NCI-H2227 (cell line): ENCODE data around the gene CNTNAP2.
"Not testable (repeated sequence)": the region's sequence is repeated elsewhere in the genome, so short reads cannot be mapped to it uniquely, and the experiment has no call there.

Experiments used
- DNase-seq: peaks from one replicate; lab custom pipeline; 2025; ENCODE audit not compliant: unreplicated experiment; lab: John Stamatoyannopoulos, UW

CNTNAP2 gene

DNA sequence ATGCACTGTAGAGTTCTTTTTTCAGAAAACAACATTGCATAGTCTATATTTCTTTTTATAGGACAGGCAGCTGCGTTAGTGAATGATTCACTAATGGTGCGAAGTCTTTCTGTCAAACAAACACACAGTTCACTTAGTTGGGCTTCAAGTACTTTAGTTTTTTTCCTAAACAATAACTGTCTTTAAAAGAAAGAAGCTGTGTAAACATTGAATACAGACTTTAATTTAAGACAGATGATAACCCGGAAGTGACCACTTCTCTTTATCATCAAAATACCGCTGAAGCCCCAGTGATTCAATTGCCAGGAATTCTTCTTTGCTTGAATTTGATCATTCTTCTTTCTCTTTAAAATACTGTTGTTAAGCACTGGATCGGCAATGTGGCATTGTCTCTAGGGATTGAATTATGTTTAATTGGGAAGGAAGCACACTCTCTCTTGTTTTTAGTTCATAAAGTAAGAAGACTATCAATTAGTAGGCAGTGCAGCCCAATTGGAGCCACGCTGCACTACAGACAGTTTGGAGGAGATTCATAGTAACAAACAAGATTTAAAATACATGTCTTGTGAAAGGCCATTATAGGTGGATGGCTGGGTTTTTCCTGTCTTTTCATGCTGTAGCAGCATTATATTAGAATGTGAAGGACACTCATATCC lies 30.4 kb downstream of the CNTNAP2 start:
- no peak for DNase-seq

DNA sequence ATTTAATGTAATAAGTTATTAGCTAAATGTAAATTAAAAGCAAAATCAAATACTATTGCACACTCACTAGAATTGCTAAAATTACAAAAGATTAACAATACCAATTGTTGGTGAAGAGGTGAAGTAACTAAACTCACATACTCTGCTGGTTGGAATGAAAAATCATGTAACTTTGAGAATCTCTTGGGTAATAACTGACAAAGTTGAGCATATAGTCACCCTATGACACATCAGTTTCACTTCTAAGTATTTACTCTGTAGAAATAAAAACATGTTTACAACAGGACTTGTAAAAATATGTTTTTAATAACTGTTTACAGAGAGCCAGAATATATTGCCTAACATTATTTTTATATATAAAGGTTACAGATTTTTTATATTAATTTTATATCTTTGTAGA lies 33.6 kb downstream of the CNTNAP2 start:
- DNase-seq, result no peak

DNA sequence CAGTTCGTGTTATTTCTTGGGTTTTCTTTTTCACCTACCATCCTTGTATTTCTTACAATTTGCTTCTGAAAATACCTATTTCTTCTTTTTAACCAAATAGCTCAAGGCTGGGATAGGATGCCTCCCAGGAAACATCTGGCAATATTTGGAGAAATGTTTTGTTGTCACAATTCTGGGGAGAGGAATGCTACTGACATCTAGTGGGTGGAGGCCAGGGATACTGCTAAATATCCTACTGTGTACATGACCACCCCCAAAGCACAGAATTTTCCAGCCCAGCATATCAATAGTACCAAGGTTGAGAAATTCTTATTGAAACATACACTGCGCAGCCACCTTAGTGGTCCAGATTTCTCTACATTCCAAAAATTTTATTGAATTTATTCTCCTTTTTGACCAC lies 55.5 kb downstream of the CNTNAP2 start:
- no peak for DNase-seq

DNA sequence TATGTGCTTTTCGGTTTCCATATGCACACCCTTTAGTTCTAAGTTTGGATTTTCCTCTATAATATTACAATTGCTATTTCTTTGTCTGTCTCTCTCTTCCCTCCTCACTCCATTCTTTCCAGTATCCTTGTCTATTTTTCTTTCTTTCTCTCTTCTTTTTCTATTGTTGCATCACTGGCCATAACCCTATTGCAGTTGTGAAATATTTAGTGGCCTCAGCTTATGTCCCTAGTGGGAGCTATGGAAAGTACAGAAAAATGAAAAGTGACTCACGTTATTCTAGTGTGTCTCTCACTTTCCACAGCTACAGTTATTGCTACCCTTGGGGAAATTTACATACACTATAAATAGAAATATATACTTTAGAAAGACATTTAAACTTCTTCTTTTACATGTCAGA lies 59.1 kb downstream of the CNTNAP2 start:
- DNase-seq, result no peak

DNA sequence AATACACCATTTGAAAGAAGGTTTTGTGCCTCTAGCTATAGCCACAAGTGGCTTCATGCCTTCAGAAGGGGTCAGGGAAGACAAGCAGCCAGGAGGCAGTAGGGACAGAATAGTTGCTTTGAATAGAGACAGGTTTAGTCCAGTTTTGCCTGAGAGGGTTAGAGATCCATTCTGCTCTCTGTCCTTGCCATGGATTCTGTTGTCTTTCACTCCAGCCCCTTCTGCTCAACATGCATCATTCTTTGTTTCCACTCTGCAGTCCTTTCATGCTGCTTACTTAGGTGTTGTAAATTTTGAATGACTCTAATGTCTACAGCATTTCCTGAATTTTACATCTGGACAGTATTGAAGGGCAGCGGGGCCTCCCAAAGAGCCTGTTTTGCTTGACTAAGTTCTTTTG lies 60.3 kb downstream of the CNTNAP2 start:
- no peak for DNase-seq

DNA sequence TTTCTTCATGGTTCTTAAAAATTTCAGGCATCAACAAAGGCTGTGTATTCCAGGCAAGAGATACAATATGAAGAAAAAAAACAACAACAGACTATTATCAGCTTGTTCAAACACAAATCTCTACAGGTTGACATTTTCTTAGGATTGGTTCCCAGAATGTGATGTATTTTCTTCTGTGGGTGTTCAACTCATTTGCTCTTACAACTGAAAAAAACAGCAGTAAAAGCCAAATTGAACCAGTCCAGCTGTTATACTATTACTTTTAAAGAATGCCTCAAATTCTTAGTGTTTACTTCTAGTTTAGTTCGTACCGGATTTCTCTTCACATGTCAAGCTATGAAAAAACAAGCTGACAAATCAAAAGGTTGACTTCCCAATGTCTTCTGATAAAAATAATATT lies 60.7 kb downstream of the CNTNAP2 start:
- DNase-seq, result no peak

DNA sequence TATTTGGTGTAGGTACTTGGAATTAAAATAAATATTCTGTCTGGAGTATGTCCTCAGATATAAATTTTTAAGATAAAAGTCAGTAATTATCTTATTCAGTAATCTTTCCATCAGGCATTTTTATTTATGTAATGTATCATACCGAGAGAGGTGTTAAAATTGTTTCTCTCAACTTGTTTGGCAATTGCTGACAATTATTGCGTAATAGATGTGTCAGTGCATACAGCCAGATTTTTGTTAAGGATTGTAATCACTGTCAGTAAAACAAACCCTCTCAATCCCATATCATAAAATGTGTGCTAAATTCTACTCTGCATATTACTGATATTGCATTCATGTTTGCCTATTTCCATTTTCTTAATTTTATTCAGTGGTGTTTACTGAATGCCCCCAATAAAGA lies 69.2 kb downstream of the CNTNAP2 start:
- DNase-seq, result no peak

DNA sequence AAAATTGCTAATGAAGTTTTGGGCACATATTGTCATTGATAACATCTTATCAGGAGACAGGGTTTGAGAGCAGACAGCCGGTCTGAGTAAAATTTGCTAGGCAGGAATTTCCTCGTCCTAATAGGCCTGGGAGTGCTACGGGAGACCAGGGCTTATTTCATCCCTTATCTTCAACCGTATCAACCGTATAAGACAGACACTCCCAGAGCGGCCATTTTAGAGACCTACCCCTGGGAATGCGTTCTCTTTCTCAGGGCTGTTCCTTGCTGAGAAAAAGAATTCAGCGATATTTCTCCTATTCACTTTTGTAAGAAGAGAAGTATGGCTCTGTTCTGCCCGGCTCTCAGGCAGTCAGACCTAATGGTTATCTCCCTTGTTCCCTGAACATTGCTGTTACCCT lies 74.8 kb downstream of the CNTNAP2 start:
- DNase-seq, result not testable (repeated sequence)

DNA sequence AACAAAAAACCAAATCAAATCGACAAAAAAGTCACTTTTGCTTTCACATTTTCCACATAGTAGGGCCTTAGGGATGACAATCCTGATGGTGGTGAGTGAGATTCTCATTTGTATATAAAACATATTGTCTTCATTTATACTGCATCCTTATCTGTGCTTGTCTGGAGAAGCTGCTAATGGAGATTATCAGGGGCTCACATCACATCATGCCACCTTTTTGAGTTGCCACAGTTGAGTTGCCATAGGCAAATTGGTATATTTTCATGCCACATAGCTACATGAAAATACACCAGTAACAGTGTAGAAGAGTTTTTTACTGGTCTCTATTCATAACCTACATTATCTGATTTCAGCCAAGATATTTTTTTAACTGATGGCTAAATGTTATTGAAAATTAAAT lies 85.3 kb downstream of the CNTNAP2 start:
- DNase-seq, result no peak

DNA sequence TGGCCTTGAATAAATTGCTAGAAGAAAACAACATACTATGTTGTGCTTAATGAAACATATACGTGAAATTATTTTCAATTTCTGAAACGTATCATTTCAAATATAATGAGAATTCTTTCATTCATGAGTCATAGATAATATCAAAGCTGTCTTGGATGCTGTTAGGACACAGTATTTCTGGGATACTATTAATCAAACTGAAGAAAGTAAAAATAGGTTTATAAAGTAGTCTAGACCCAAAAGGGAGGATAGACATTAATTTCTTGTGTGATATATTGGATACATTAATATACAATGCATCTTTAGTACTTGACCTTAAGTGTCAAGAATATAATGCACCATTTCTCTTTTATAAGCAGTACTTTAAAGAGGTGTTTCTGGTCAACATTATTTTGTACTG lies 89.7 kb downstream of the CNTNAP2 start:
- DNase-seq, result no peak

DNA sequence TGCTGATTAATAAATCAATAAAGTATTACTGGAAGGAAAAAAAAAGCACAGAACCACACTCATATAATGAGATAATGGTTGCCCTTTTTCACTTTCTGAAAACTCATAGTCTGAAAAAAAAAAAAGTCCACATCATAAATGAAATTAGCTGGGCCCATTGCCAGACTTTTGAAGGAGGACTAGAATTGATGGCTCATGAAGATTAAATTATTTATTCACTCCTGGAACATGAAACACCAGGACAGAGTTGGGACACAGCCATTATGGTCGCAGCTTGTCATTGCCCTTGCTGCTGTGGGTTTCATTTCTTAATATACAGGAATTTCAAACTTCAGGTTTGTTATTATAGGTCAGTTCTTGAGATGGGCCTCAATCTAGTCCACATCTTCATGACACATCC lies 91.9 kb downstream of the CNTNAP2 start:
- DNase-seq, result no peak

DNA sequence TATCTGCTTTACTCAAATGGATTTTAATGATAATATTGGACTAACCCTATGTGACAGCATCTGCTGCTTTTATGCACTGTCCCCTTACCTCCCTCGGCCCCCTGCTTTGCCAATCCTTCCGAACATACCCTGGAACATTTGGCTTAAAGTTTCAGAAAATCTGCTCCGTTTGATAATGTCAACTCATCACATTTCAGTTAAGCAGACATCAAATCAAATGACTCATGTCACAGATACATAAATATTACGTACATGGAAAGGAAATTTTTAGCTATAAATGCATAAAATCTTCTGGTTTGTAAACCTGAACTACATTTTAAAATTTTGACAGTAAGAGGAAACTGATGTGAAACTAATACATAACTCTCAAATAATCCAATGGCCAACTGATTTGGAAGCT lies 98.2 kb downstream of the CNTNAP2 start:
- no peak for DNase-seq

DNA sequence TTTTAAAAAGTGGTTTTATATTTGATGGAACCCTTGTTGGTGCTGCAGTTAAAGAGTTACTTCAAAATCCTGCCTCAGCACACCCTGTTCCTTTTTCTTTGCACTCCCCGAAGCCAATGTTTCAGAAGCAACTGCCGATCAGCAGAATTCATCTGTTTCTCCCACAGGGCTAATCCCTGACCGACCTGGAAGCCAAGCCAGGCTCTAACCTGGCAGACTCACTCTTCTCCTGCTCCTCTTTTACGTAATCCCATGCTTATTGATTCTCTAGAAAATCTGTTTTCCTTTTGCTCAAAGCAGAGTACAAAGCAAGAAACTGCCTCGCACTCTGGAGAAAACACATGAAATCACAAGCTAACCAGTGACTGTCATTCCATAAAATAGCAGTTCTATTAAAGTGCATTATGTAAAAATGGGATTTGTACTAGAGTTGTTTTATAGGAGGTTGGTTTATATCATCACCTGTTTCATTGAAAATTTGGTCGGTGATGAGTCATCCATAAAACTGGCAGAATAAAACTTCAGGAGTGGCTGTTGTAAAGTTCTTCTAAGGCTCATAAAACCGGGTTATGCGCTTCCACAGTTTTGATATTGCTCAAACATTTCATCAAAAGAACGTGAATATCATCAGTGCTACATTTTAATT lies 99.9 kb downstream of the CNTNAP2 start:
- DNase-seq, result no peak

DNA sequence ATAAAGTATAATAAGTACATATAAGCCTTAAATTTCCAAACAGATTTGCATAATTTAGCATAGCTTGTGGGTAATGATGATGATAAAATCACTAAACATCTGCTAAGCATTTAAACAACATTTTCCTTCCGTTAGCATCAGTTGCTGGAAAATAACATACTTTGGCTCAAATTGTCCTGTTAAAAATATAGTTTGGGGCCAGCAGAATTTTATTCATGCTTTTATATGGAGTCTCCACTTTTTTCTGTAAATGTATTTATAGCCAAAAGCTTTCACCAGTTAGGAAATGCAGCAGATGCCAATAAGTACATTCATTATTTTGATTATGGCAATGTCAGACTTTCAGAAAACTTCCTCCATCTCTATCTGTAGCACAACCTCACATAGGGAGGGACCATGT lies 107.2 kb downstream of the CNTNAP2 start:
- DNase-seq, result no peak

DNA sequence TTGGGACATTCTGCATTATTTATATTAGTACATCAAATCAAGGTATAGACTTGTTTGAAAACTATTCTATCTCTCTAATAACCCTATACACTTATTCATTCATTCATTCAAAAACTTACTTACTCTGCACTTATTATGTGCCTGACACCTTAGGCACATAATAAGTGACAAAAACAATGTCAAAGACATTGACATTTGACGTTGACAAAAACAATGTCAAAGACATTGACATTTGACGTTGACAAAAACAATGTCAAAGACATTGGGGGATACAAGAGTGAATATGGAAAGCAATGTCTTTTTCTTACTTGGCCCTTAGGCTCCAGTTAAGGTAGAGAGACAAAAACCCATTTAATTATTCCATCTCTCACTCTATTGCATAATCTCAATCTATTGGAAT lies 116.0 kb downstream of the CNTNAP2 start:
- no peak for DNase-seq

DNA sequence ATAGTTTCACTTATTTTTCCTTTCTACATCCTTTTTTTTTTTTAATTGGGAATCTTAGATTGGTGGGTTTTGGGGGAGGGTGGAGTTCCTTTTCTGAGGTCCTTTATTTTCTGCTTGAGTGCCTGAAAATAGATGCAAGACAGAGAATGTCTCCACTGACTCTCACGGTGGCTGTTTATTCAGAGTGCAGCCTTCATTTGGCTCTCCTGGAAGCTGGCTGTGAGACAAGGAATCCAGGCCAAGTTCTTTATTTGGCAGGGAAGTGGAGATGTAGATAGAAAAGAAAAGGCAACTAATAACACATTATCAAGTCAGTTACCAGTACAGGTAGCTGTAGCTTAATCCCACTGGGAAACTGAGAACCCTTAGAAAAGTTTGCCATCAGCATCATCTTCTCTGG lies 118.6 kb downstream of the CNTNAP2 start:
- DNase-seq, result no peak

DNA sequence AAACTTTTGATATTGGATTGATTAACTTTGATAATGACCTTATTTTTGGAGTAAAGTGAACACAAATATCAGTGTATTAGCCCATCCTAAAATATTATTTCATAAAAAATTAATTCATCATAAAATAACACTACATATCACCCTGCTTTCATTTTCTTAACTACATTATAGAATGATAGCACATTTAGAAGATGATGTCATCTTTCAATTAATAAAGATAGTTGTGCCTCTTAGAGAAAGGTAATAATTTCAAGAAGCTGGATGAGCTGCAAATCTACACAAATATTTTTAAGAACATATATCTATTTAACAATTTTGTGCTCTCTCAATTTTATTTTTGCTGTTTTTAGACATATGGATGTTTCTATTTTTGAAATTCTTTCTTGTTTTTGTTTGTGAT lies 126.1 kb downstream of the CNTNAP2 start:
- no peak for DNase-seq

DNA sequence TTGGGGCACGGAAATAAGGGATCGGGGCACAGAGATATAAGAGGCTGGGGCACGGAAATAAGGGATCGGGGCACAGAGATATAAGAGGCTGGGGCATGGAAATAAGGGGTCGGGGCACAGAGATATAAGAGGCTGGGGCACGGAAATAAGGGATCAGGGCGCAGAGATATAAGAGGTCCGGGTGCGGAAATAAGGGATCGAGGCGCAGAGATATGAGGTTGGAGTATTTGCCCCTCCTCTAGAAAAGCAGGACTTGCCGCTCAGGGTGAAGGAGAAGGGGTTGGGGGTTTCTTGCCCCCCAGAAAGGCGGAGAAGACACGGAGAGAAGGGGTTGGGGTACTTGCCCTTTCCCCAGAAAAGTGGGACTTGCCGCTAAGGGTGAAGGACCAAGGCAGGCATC lies 131.4 kb downstream of the CNTNAP2 start:
- DNase-seq, result not testable (repeated sequence)

DNA sequence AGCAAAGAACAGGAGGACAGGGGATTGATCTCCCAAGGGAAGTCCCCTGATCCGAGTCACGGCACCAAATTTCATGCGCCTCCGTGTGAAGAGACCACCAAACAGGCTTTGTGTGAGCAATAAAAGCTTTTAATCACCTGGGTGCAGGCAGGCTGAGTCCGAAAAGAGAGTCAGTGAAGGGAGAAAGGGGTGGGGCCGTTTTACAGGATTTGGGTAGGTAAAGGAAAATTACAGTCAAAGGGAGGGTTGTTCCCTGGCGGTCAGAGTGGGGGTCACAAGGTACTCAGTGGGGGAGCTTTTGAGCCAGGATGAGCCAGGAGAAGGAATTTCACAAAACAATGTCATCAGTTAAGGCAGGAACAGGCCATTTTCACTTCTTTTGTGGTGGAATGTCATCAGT lies 132.1 kb downstream of the CNTNAP2 start:
- not testable (repeated sequence) for DNase-seq

DNA sequence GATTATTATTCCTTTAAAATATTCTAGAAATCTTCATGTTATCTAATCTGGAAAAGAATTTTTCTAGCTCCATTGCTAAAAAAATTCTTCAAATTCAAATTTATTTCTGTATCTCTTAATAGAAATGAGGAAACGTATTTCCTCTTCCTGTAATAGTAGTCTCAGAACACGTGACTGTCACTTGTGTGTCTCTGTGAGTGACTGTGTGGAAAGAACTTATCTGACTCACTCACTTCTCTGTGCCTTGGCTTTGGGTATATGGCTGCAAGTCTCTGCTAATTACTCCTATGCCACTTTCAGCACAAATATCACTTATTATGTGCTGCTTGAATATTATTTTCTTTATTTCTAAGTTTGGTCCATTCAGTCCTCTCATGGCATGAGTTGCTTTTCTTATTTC lies 132.7 kb downstream of the CNTNAP2 start:
- DNase-seq, result no peak

DNA sequence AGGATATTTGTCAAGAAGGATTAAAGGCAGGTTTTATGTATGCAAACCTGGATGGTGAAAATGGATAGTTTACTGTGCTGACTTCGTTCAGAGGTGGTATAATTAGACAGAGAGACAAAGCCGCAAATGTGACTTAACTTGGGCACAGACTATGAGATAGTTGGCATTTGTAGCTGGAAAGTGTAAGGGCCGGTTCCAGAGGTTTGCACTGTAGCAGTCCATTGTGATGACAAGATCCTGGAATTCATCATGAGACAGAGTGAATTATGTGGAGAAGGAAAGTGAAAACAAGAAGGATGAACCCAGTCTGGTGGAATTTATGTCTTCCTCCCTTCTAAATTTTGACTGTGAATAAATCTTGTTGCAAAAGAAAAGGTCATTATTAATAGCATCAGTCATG lies 139.0 kb downstream of the CNTNAP2 start:
- no peak for DNase-seq

DNA sequence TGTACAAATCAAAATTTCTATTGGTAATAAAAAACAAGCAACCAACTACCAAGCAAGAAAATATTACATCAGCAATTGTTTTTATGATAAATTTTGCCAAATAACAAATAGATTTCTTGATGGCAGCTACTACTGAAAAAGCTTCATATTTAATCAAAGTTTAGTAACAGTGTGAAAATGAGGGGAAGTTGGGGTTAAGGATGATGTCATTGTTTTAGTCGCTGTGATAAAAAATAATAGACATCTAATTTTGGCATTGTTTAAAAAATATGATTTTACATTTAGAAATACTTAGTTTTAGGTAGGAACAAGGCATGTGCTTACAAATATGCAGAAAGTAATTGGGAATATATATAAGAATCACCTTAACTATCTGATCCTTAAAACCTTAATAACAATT lies 145.9 kb downstream of the CNTNAP2 start:
- DNase-seq, result no peak

DNA sequence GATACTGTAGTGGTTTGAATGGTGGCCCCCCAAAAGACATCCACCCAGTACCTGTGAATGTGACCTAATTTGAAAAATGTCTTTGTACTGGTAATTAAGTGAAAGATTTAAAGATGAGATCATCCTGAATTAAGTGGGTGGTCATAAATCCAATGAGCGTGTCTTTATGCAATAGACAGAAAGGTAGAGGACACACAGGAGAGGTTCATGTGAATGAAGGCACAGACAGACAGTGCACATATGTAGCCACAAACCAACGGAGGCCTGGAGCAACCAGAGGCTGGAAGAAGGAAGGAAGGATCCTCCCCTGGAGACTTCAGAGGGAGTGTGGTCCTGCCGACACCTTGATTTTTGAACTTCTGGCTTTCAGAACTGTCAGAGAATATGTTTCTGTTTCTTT lies 160.3 kb downstream of the CNTNAP2 start:
- DNase-seq, result no peak
